Measurements from ENCODE around the gene RPA1.

Gene RPA1

GRCh38 chr17:1912146-1912545 lies 82.3 kb downstream of the RPA1 start:
- no peak for DNase-seq (ENCODE audit: low spot score)

GRCh38 chr17:1913702-1914101 lies 83.9 kb downstream of the RPA1 start:
- no peak for DNase-seq (ENCODE audit: low spot score)

DNA sequence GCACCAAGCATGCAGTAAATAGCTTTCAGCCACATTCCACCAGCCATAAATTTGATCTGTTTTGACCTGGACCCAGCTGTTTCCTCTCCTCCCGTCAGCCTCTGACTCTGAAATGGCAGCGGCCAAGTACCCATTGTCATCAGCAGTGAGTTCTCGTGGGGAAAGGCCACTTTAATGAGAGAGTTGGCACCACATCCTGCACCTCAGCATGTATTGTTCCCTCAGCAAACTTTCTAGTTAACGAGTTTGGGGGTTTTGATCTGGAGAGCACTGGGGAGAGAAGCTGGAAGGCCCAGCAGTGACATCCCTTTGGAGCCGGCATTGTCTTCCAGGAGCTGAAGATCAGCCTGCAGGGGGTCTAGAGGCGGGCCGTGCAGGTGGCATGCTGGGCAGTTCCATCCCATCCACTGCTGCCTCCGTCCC lies 84.9 kb downstream of the RPA1 start:
- DNase-seq (ENCODE audit: low spot score), result no peak

DNA sequence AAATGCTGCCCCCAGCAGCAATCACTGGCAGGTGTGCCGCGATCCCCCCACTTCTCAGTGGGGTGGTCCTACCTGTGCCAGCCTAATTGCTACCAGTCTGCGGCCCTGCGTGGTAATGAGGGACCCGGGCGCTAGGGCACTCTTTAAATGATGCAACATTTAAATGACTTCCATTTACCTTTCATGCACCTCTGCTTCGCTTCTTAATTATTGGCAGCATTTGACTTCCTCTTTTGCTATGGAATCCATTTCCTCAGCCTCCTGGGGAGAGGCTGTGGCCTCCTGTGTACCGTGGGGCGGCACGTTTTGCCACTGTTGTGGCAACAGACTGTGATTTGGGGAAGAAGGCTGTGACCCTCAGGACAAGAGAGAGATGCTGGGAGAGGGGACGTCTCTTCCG lies 86.1 kb downstream of the RPA1 start:
- DNase-seq (ENCODE audit: low spot score), result no peak

GRCh38 chr17:1916316-1916715 lies 86.5 kb downstream of the RPA1 start:
- DNase-seq (ENCODE audit: low spot score), result no peak

- no peak for DNase-seq (ENCODE audit: low spot score)
Measured at GRCh38 chr17:1916963-1917715, 87.3 kb downstream of the RPA1 start.

DNA sequence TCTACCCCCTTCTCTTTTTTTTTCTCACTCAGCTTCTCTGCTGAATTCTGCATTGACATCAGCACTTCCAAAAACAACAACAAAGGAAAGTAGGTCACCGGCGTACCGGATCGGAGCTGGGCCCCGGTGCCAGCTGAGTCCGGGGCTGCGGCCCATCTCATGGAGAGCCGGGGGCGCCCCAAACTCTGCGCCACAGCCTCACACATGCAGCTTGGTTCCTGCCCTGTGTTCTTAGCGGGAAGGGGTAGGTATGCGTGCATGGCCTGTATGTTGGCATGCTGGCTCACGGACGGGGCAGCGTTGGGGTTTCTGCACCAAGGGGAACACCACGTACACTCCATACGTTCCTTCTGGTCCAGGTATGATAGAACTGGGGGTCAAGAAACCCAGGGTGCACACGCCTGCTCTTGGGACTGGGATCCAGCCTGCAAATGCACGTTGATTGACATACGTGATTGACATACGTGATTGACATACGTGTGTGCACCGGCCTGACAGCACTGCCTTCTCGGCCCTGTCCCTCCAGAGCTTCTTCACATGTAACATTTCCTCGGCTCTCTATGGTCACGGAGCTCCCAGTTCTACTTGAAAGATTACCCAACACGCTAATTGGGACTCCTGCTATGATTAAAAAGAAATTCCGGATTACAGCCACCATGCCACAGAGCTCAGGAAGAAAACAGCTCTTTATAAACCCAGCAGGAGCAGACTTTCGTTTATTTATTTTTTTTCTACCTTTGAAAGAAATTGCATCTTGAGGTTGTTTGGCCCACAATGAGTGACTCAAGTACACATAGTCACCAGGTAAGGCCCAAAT lies 88.7 kb downstream of the RPA1 start:
- DNase-seq (ENCODE audit: low spot score), result no peak

- DNase-seq (ENCODE audit: low spot score), result no peak
Measured at GRCh38 chr17:1919201-1919600, 89.4 kb downstream of the RPA1 start.

- no peak for DNase-seq (ENCODE audit: low spot score)
Measured at GRCh38 chr17:1920948-1921351, 91.1 kb downstream of the RPA1 start.

GRCh38 chr17:1928976-1929375 lies 99.2 kb downstream of the RPA1 start:
- DNase-seq (ENCODE audit: low spot score), result no peak

DNA sequence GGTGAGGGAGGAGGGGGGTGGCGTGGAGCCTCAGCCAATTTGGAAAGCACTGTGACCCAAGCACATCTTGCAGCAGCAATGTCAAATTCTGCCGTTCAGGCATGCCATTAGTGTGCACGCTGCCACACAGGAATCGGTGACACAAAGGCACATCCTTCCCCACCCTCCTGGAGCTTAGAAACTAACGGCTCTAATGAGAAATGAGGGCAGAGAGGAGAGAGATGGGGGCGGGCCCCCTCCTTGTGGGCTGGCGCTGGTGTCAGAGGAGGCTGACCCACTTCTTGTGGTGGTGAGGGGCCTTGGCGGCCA lies 100.5 kb downstream of the RPA1 start:
- no peak for DNase-seq (ENCODE audit: low spot score)

DNA sequence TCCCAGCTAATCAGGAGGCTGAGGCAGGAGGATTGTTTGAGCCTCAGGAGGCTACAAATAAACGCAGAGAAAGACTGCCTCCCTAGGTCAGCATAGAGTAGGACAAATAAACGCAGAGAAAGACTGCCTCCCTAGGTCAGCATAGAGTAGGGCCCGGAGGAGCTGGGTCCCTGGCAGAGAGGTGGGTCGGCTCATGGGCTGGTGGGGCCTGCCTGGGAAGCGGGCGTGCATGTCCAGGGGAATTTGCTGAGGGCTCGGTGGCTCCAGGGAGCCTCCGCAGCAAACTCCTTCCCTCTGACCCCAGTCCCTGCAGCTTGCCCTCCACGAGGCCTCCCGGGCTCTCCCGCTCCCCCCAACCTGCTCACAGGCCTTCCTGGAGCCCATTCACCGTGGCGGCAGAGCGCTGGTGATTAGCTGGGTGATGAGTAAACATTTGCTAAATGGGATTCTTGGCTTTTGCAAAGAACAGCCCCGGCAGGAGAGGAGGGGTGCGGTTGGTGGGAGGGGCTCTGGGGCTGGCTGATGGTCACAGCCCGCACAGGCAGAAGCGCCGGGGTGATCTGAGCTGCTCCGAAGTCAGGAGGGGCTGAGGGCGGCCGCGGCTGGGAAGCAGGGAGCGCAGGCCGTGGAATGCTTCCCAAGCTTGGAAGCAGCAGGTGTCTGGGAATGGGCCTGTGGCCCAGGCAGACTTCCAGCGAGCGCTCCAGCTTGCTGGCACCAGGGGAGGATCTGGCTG lies 102.2 kb downstream of the RPA1 start:
- DNase-seq (ENCODE audit: low spot score), result peak; percentile 73

GRCh38 chr17:1933875-1934715 lies 104.3 kb downstream of the RPA1 start:
- no peak for DNase-seq (ENCODE audit: low spot score)

DNA sequence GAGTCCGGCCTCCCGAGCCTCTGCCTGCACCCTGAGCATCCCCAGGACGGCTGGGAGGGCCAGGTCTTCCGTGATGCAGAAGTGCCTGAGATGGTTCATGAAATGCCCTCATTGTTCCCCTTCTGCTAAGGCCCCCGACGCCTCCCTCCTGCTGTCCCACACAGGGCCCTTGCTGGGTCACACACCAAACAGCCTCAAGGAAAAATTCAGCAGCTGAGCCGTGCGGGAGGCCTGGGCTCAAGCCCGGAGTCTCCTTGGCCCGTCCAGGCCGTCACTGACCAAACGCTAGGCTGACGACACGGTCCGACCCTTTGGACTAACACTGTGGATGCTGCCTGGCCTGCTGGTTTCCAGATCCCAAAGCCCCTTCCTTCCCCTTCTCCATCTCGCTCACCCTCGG lies 105.1 kb downstream of the RPA1 start:
- DNase-seq (ENCODE audit: low spot score), result no peak

DNA sequence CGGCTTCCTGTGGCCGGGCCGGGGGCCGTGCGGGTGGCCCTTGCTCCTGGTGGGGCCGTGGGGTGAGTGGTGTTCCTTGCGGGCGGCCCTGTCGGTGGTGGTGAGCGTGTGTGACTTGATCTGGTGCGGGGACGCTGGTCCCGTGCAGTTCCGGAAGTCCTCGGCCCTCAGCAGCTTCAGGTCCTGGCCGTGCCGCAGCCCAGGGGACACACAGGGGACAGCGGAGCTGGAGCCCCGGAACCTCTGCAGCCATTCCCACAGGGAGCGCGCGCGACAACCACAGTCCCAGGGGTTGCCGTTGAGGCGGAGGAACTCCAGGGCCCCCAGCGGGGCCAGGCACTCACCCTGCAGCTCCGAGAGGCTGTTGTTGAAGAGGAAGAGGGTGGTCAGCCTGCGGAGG lies 107.0 kb downstream of the RPA1 start:
- DNase-seq (ENCODE audit: low spot score), result no peak

GRCh38 chr17:1937461-1937860 lies 107.7 kb downstream of the RPA1 start:
- DNase-seq (ENCODE audit: low spot score), result no peak

DNA sequence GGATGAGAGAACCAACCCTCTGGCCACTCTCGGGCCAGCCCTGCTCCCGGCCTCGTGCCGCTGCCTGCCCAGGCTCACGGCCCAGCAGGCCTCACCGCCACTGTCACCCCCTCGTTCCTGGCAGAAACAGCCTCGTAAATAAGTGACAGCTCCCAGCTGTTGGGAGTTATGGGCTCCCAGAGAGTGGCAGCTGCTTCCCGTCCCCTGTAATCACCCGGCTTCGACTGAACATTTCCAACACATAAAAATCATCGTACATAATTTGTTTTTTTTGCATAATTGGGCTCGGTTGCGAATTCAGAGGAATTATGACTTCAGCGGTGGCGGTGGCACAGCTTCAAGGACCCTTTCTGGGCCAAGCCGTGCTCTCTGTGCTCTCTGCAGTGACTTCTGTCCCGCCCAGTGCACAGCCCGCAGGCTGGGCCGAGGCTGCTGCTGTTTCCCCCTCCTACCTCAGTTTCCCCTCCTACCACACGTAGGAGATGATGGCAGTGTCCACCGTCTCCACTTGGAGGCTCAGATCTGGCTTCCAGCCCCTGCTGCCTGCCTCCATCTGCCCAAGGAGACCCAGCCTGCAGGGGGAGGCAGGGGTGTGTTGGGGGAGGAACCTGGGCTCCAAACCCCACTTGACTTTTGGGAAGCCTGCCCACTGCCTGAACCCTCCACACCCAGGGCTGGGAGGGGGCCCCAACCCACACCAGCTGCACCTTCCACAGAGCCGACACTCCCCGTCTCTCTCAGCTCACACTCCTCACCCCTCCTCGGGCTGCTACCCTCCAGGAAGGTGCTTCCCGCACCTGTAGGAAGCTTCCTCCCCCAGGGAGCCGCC lies 110.4 kb downstream of the RPA1 start:
- no peak for DNase-seq (ENCODE audit: low spot score)

GRCh38 chr17:1940810-1941185 lies 111.0 kb downstream of the RPA1 start:
- DNase-seq (ENCODE audit: low spot score), result no peak

DNA sequence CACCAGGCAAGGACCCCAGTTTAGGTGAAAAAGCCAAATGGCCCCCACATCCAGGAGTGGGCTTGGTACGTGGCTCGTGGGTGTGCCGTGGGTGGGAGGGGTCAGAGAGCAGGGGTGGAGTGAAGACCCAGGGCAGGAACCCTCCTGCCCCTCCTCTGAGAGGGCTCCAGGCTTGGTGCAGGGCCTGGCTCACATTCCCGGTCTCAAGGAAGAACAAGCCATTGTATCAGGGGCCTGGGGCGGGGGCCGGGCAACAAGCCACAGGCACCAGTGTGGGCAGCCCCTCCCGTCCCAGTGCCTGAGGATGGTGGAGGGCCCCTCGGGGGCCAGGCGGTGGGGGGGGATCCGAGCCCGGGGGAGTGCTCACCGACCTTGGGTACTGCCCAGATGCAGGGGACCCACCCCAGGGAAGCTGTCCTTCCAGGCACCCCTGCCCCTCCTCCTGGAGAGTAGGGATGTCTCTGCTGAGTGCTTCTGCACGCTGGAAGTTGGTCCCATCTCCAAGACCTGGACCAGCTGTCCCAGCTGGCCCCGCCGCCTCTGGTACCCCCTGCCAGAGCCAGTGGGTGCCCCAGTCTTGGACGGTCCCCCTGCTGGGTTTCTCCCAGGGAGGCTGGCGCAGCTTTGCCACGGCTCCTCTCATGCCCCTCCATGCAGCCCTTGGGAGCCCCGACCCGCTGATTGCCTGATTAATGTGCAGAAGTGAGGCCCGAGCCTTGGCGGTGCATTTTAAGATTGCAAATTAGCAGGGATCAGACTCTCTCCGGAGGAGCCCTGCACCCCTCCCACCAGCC lies 111.7 kb downstream of the RPA1 start:
- DNase-seq (ENCODE audit: low spot score), result no peak

GRCh38 chr17:1942066-1942365 lies 112.2 kb downstream of the RPA1 start:
- DNase-seq (ENCODE audit: low spot score), result no peak

Data from HuH-7 (cell line).